ENCODE data around the gene ADAMTSL2. TPM values are rescaled to one million over a fixed set of nuclear protein-coding genes. Genes with fewer than 3 reads are reported as not detected.
A peak's percentile ranks its signal among the peaks of the same experiment; 100 is the strongest.

Gene ADAMTSL2
- total and polyA plus RNA-seq, 2 of the 13 experiments (the other 11 are each of a cell fraction or from before 2014, with no cell fraction given): 1.9 to 3.8 TPM

- TF ChIP-seq PATZ1 (CRISPR knock-in tag; IDR thresholded peaks at IDR 0.05): peak; percentile 42
- 0 out of 2 replicates have a peak, but pooled peaks have one; percentile 56 for TF ChIP-seq NFAT5 (CRISPR knock-in tag; IDR thresholded peaks at IDR 0.05)
- TF ChIP-seq SMYD3 (CRISPR knock-in tag; IDR thresholded peaks at IDR 0.05): no peak
- no peak for TF ChIP-seq CC2D1A (CRISPR knock-in tag; IDR thresholded peaks at IDR 0.05)
- TF ChIP-seq KMT2B (CRISPR knock-in tag; IDR thresholded peaks at IDR 0.05): 0 out of 2 replicates have a peak, but pooled peaks have one; percentile 44
- 0 out of 2 replicates have a peak, but pooled peaks have one; percentile 20 for TF ChIP-seq THAP11 (CRISPR knock-in tag; IDR thresholded peaks at IDR 0.05)
- no peak for TF ChIP-seq SKI (IDR thresholded peaks at IDR 0.05; ENCODE audit: partially characterized antibody)
- TF ChIP-seq ZBTB14 (CRISPR knock-in tag; IDR thresholded peaks at IDR 0.05): peak; percentile 91
- TF ChIP-seq ARID5B (CRISPR knock-in tag; IDR thresholded peaks at IDR 0.05): peak; percentile 32; the same call in 1 of the 2 replicates
- TF ChIP-seq ZNF431 (CRISPR knock-in tag; IDR thresholded peaks at IDR 0.05; ENCODE audit: borderline replicate concordance, low read depth): 0 out of 2 replicates have a peak, but pooled peaks have one; percentile 54
- TF ChIP-seq GTF2F1 (IDR thresholded peaks at IDR 0.05; ENCODE audit: low read length): no peak
- peak; percentile 76; the same call in 1 of the 2 replicates for TF ChIP-seq ERF (CRISPR knock-in tag; IDR thresholded peaks at IDR 0.05)
- TF ChIP-seq NKX3-1 (CRISPR knock-in tag; IDR thresholded peaks at IDR 0.05): peak; percentile 69; the same call in 1 of the 2 replicates
- peak; percentile 58; the same call in 1 of the 2 replicates for TF ChIP-seq WIZ (CRISPR knock-in tag; IDR thresholded peaks at IDR 0.05)
These were observed 75.0 kb downstream of the ADAMTSL2 start, which contains the start of gene FAM163B (continued) for GRCh38 chr9:133609311-133610098.
